Skeletal muscle cell (primary cell): ENCODE results near the gene CCT7.
A peak's percentile ranks its signal among the peaks of the same experiment; 100 is the strongest.

Experiments used
- DNase-seq: peaks from one replicate; pipeline ENCODE4 v3.0.0-alpha.2; 2010; ENCODE audit warnings: low read depth
- H3K4me3 ChIP-seq: 2 replicates; pipeline ENCODE4 v1.5.1; 2011; ENCODE audit warnings: low read depth, mild to moderate bottlenecking, control low read depth, low read length, moderate library complexity

The CCT7 gene

GRCh38 chr2:73290049-73290839 is 56.1 kb downstream of the CCT7 start:
- DNase-seq = no peak
- no peak overlapping the region for H3K4me3 ChIP-seq

DNA sequence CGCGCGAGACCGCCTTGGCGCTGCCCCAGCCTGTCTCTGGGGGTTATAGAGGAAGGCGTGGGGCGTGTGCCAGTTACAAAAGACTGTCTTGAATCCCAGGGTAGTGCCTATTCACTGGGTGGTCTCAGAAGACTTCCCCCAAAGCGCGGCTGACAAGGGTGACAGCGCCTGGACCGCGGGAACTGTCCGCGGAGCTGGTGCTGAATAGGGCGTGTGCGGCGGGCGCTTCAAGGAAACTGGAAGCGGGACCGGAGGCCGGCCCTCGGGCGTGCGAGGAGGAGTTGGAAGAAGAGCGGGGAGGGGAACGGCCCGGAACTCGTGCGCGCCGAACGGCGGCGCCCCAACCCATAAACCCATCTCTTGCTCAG is 57.0 kb downstream of the CCT7 start:
- no peak for DNase-seq
- peak overlapping the region; percentile 17 for H3K4me3 ChIP-seq

GRCh38 chr2:73291461-73292315 is 57.6 kb downstream of the CCT7 start:
- peak overlapping the region; percentile 17 for H3K4me3 ChIP-seq
- DNase-seq = no peak

- no peak overlapping the region for H3K4me3 ChIP-seq
These were observed 58.3 kb downstream of the CCT7 start for GRCh38 chr2:73292316-73292905.

GRCh38 chr2:73292906-73293533 is 58.9 kb downstream of the CCT7 start:
- peak overlapping the region; percentile 50 for H3K4me3 ChIP-seq
- DNase-seq = no peak

More at GRCh38 chr2:73292316-73292905, 58.3 kb downstream of the CCT7 start:
- no peak for DNase-seq

DNA sequence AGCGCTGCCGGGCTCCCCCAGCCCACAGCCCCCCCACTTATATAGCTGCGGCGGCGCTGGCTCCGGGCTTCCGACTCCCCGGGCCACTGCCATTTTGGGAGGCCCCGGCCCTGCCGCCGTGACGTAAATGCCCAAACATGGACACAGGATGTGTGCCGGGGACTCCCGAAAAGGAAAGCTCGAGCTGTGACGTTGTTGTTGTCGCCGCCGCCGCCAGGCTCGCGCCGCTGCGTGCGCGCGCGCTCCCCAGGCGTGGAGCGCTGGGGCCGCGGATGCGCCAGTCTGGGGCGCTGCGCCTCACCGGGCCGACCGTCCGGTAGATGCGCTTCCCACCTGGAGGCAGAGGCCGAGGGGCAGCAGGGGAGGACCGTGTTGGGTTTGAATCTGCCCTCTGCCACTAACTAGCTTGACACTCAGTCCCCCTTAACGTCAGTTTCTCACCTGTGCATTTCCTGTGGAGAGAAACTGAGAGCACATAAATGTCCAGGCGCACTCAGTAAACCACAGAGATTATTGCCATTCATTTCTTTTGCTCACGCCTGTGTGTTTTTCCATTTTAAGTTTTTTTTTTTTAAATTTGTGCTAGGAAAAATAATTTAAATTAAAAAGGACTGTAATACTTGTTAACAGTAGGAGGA is 59.5 kb downstream of the CCT7 start, which contains the start of gene EGR4:
EGR4 (minus strand) TSS at position 15 of the 638 bp plus-strand sequence. CDS start 231 bp downstream, outside the sequence.
- DNase-seq = no peak

DNA sequence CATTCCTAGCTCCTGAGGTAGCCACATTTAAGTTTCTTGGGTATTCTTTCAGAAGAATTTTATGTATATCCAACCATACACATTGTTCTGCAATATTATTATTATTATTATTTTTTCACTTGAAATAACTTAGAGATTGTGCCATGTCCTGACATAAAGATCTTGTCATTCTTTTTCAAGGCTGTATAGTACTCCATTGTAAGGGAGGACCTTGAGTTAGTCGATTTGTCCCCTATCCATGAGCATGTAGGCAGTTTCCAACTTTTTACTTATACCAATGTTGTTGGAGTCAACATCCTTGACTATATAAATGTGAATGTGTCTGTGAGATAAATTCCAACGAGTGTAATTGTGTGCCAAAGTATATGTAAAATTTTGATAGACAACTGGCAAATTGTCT is 60.1 kb downstream of the CCT7 start:
- DNase-seq = no peak
- no peak overlapping the region for H3K4me3 ChIP-seq

More for the DNA sequence above, 59.5 kb downstream of the CCT7 start, which contains the start of gene EGR4:
- H3K4me3 ChIP-seq = peak within 1 kb of the TSS; percentile 50

- H3K4me3 ChIP-seq = no peak overlapping the region
- no peak for DNase-seq
These were observed 61.8 kb downstream of the CCT7 start for GRCh38 chr2:73295751-73296400.

GRCh38 chr2:73297151-73297559 is 63.0 kb downstream of the CCT7 start:
- H3K4me3 ChIP-seq = no peak overlapping the region
- no peak for DNase-seq

- no peak for DNase-seq
- H3K4me3 ChIP-seq = no peak overlapping the region
These were observed 63.5 kb downstream of the CCT7 start for GRCh38 chr2:73297586-73297985.

GRCh38 chr2:73300926-73301325 is 66.8 kb downstream of the CCT7 start:
- no peak overlapping the region for H3K4me3 ChIP-seq
- no peak for DNase-seq

DNA sequence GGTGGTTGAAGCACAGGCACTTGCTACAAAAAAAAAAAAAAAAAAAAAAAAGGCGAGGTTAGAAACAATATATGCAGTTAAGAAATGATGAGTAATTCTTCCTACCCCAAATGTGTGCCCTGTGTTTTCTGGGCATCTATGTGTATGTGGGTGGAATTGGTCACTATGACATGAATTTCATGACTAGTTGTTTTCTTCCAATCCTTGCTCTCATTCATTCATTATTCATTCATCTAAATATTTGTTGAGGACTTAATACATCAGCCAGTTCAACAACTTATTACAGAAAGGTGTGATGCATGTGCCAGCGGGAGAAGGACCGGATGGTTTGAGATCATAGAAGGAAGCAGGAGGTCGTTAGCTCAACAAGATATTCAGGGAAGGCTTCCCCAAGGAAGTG is 67.5 kb downstream of the CCT7 start:
- DNase-seq = no peak
- H3K4me3 ChIP-seq = no peak overlapping the region
